Omental fat pad (tissue), 4 donors: ENCODE data around the gene TTL. TPM values are rescaled to one million over a fixed set of nuclear protein-coding genes. Genes with fewer than 3 reads are reported as not detected.
"Not testable (repeated sequence)": the region's sequence is repeated elsewhere in the genome, so short reads cannot be mapped to it uniquely, and the experiment has no call there.

ENCODE experiments used
- ATAC-seq: fragments of 150-250 bp; one replicate; pipeline ENCODE4 v1.9.1; 2016; ENCODE audit warnings: mild to moderate bottlenecking, moderate library complexity; ENCODE audit not compliant: low FRiP score
- DNase-seq: peaks from one replicate; pipeline ENCODE4 v3.0.0-alpha.2; 2019; ENCODE audit warnings: low spot score
- total RNA-seq, 4 donors: library from RNA; depleted of rRNA; stranded (reverse); fragments of >200 nt; gene quantifications; one replicate each; pipeline ENCODE4 v1.1.0, GENCODE V29; 2016
- TF ChIP-seq, protein P1 (sequence below), 3 donors: fragments of 450-650 bp; IDR thresholded peaks; one replicate each; pipeline ENCODE4 v1.5.1; 2016 to 2017; ENCODE audit warnings: antibody characterized with exemption in 3 of 3, mild to moderate bottlenecking in 3 of 3, moderate library complexity in 2 of 3

TTL gene
- total RNA-seq, 4 donors from 2014 or later, result 26.9 to 43.1 (median 31.1) TPM

DNA sequence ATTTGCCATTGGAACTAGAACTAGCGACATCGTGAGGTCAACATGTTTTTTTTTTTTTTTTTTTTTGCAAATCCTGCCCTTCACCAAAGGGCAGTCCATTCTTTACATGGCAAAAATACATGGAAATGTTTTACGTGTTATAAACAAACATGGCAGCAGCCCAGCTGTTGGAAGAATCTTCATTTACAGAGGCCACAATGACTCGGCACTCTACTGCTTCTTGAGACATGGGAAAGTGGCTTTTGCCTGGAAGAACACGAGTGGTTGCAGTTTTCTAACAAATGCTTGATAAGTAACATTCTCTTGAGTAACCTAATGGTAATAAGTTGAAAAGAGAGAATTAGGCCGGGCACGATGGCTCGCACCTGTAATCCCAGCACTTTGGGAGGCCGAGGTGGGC is 37.5 kb downstream of the TTL start:
- no peak for DNase-seq
- no peak for ATAC-seq
- TF ChIP-seq, protein P1, sequence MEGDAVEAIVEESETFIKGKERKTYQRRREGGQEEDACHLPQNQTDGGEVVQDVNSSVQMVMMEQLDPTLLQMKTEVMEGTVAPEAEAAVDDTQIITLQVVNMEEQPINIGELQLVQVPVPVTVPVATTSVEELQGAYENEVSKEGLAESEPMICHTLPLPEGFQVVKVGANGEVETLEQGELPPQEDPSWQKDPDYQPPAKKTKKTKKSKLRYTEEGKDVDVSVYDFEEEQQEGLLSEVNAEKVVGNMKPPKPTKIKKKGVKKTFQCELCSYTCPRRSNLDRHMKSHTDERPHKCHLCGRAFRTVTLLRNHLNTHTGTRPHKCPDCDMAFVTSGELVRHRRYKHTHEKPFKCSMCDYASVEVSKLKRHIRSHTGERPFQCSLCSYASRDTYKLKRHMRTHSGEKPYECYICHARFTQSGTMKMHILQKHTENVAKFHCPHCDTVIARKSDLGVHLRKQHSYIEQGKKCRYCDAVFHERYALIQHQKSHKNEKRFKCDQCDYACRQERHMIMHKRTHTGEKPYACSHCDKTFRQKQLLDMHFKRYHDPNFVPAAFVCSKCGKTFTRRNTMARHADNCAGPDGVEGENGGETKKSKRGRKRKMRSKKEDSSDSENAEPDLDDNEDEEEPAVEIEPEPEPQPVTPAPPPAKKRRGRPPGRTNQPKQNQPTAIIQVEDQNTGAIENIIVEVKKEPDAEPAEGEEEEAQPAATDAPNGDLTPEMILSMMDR (IDR thresholded peaks at IDR 0.05), result no peak

DNA sequence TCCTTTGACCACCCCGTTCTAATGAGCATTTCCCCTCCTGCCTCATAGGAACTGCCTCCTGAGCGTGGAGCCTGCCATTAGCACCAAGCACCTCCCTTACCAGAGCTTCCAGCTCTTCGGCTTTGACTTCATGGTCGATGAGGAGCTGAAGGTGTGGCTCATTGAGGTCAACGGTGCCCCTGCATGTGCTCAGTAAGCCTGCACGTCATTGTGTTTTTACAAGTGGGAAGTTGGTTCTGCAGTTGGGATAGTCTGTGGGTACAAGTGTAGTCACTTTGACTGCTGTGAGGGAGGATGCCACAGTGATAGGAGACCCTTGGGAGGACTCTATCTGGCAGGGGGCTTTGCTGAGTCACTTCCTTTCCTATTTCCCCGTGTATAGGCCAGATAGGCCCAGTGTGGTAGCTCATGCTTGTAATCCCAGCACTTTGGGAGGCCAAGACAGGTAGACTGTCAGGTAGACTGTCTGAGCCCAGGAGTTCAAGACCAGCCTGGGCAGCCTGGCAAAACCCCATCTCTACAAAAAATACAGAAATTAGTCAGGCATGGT is 38.4 kb downstream of the TTL start:
- TF ChIP-seq, protein P1 (IDR thresholded peaks at IDR 0.05), result no peak
- DNase-seq (no peak), ATAC-seq (no peak)

GRCh38 chr2:112523291-112523777 is 41.4 kb downstream of the TTL start:
- TF ChIP-seq, protein P1 (IDR thresholded peaks at IDR 0.05), result no peak
- ATAC-seq, result no peak

GRCh38 chr2:112524276-112524675 is 42.3 kb downstream of the TTL start:
- ATAC-seq, DNase-seq: not testable (repeated sequence)

More at GRCh38 chr2:112523291-112523777, 41.4 kb downstream of the TTL start:
- DNase-seq, result no peak

GRCh38 chr2:112528541-112528940 is 46.6 kb downstream of the TTL start:
- no peak for DNase-seq
- TF ChIP-seq, protein P1 (IDR thresholded peaks at IDR 0.05), result no peak

GRCh38 chr2:112529757-112530156 is 47.8 kb downstream of the TTL start:
- DNase-seq, result no peak
- no peak for ATAC-seq
- TF ChIP-seq, protein P1 (IDR thresholded peaks at IDR 0.05), result no peak

More at GRCh38 chr2:112528541-112528940, 46.6 kb downstream of the TTL start:
- ATAC-seq, result no peak

DNA sequence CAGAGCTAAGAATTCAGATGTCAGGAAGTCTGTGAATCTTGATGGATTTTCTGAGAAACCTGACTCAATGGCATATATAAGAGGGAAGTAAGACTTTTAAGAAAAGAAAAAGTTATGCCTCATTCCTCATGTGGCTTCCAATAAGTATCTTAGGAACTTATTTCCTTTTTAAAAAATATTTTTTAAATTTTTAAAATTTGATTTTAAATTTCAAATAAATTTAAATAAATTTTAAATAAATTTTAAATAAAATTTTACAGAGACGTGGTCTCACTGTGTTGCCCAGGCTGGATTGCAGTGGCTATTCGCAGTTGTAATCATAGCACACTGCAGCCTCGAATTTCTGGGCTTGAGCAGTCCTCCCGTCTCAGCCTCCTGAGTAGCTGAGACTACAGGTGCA is 48.8 kb downstream of the TTL start:
- no peak for DNase-seq
- TF ChIP-seq, protein P1 (IDR thresholded peaks at IDR 0.05), result no peak
- no peak for ATAC-seq
